ENCODE measurements around the gene SLC19A1. TPM values are rescaled to one million over a fixed set of nuclear protein-coding genes. Genes with fewer than 3 reads are reported as not detected.

Gene SLC19A1
- total RNA-seq, 1 donor from 2014 or later = 5.2 TPM

- no peak for DNase-seq (ENCODE audit: low read depth)
These were observed 60.7 kb downstream of the SLC19A1 start for GRCh38 chr21:45481566-45481965.

DNA sequence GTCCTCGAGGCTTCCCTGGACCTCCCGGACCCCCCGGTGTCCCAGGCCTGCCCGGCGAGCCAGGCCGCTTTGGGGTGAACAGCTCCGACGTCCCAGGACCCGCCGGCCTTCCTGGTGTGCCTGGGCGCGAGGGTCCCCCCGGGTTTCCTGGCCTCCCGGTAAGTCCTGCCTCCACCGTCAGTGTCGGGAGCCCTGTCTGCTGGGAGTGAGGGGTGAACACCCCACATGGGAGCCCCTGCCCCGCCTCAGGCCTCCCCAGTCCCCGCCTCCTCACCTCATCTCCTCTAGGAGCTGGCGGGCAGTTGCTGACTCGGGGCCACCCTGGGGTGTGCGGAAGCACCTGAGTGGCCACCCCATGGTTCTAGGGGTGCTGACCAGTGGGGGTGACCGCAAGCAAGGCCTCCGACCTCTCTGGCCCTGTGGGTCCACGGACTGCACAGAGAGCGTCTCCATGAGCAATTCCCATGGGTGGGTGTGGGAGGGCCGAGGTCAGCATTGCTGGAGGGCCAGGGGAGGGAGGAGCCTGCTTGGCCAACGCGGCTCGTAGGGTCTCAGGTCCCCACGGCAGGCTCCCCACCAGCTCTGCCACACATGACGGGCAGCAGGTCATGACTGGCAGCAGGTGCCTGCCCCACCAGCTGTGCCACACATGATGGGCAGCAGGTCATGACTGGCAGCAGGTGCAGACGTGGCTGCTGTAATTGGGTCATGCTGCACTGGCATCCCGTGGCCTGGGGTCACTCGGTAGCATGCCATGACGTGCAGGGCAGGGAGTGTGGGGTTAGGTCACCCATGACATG is 61.3 kb downstream of the SLC19A1 start:
- peak; percentile 46 for DNase-seq (ENCODE audit: low read depth)

- no peak for DNase-seq (ENCODE audit: low read depth)
These were observed 62.3 kb downstream of the SLC19A1 start for GRCh38 chr21:45479691-45480675.

DNA sequence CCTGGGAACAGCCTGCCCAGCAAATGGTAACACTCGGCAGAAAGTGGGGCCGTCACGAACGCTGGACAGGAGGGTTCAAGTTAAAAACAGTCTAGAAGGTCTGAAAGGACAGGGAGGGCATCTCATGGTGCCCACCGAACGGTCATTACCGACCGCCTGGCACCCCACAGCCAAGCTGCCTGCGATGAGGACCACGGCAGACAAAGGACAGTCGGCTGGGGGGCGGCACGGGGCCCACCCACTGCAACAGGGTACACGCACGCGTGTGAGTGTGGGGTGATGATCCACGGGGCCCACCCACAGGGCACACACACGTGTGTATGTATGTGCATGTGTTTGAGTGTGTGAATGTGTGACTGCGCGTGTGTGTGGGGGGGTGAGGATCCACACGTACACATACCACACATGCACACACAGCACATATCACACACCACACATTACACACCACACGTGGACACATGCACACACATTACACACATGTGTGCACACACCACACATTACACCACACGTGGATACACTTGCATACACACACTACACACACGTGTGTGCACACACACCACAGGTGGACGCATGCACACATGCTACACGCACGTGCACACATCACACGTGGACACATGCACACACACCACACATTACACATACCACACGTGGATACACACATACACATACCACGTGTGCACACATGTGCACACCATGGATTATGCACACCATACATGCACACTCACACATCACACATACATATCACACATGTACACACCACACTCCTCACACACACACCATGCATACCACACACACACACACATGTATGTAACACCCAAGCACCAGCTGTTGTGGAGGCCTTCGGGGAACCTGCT is 63.2 kb downstream of the SLC19A1 start:
- DNase-seq (ENCODE audit: low read depth) = no peak

DNA sequence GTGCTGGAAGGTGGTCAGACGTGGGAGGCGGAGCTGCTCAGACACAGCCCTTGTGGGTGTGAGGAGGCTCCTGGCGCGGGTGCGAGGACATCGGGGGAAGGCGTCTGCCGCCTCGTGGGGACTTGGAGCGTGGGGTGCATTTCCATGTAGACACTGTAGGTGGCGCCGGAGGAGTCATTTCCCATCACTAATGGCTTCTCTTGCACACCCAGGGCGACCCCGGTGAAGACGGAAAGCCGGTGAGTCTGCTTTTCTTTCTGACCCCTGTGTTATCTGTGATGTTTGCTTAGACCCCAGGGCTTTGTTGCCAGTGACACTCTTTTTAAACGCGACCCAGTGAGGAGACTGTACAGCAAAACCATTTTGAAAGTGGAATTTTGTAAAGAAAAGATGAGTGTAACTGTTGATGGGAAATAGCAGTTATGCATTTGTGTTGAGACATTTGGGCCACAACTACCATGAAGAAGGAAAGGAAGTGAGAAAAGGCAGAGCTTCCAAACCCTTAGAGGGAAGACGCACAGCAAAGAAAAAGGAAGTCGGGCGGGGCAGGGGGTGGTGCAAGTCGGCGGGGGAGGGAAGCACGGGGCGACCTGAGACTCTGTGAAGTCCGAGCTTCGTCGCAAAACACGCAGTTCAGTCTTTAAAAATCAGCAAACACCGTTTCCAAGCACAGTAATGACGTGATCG is 64.0 kb downstream of the SLC19A1 start:
- peak; percentile 48 for DNase-seq (ENCODE audit: low read depth)

GRCh38 chr21:45477176-45478114 is 64.8 kb downstream of the SLC19A1 start:
- DNase-seq (ENCODE audit: low read depth) = no peak

- no peak for DNase-seq (ENCODE audit: low read depth)
These were observed 65.7 kb downstream of the SLC19A1 start for GRCh38 chr21:45476582-45476981.

- no peak for DNase-seq (ENCODE audit: low read depth)
These were observed 66.3 kb downstream of the SLC19A1 start for GRCh38 chr21:45475797-45476570.

- no peak for DNase-seq (ENCODE audit: low read depth)
These were observed 67.1 kb downstream of the SLC19A1 start for GRCh38 chr21:45475004-45475685.

DNA sequence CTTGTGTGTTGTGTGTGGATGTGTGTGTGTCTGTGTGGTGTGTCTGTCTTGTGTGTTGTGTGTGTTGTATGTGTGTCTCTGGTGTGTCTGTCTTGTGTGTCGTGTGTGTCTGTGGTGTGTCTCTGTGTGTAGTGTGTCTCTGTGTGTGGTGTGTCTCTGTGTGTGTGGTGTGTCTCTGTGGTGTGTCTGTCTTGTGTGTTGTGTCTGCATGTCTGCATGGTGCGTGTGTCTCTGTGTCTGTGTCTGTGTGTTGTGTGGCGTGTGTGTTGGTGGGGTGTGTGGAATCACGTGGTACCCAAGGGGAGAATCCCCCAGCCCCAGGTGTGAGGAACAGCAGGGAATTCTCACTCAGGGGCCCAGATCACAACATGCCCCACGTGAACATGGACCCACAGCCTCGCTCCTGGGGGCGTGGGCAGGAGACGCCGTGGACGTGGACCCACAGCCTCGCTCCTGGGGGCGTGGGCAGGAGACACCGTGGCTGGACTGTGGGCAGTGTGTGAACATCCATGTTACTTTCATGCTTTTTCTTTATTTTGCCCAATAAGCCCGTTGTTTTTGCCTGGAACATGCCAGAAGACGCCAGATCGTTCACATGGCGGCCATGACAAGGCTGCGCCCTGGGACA is 67.8 kb downstream of the SLC19A1 start:
- no peak for DNase-seq (ENCODE audit: low read depth)

DNA sequence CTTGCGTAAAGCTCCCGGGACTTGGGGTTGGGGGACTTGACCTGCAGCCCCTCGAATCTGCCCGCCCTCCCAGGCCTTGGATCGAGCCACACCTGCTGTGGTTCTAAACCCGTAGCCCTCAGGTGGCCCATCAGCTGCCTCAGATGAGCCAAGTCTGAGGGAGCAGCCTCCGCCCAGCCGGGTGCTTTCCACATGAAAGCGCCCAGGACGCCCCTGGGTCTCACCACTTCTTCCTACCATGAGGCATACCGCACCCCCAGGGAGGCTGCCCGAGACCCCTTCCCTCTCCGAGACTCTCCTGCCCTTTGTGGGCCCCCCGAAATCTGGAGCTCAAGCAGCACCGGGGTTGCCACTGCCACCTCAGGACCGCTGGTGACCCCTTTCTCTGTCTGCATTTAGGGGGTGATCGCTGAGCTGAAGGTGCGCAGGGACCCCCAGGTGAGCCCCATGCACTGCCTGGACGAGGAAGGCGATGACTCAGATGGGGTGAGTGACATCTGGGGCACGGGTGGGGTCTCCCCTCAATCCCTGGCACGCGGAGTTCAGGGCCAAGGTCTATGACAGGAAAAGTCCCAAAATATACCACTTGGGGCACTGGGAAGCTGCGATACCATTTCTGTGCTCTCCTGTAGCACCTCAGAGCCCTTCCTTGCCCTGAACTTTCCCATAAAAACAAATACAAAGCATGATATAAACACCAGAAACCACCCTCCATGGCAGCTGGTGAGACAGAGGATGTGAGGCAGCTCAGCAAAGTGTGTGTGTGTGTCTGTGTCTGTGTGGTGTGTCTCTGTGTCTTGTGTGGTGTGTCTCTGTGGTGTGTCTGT is 68.5 kb downstream of the SLC19A1 start:
- no peak for DNase-seq (ENCODE audit: low read depth)

GRCh38 chr21:45472445-45473365 is 69.5 kb downstream of the SLC19A1 start:
- DNase-seq (ENCODE audit: low read depth) = no peak

GRCh38 chr21:45471525-45472221 is 70.6 kb downstream of the SLC19A1 start:
- DNase-seq (ENCODE audit: low read depth) = peak; percentile 51

DNA sequence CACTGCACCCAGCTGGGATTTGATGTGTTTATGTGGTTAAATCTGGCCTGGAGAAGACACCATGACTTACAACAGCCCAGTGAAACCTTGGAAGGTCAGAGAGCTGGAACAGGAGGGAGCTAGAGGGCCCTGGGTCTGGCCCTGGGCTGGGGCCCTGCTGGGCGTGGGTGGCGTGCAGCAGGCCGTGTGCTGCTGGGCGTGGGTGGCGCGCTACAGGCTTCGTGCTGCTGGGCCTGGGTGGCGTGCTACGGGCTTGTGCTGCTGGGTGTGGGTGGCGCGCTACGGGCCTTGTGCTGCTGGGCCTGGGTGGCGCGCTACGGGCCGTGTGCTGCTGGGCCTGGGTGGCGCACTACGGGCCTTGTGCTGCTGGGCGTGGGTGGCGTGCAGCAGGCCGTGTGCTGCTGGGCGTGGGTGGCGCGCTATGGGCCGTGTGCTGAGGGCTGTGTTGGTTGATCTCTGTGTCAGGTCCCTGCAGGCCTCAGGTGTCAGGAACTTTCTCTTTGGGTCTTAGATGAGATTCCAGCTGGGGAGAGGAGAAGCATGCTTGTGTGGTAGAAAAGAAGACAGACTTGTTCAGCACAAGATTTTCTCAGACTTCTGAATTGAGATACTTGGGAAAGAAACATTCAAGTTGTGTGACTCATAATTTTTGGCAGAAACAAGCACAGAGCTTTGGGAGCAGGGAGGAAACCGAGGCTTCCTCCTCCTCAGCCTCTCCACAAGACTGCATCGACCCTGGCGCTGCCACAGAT is 71.3 kb downstream of the SLC19A1 start:
- peak; percentile 66 for DNase-seq (ENCODE audit: low read depth)

All from myocyte (in vitro differentiated cells).